IPS-18a (cell line): ENCODE results near the gene MLLT1.

ENCODE experiments used
- H3K27ac ChIP-seq: one replicate; pipeline ENCODE4 v1.5.1; 2013; ENCODE audit warnings: low read length
- H3K27me3 ChIP-seq: one replicate; pipeline ENCODE4 v1.6.1; 2013; ENCODE audit warnings: mild to moderate bottlenecking, low read length; ENCODE audit not compliant: control insufficient read depth, insufficient read depth
- H3K36me3 ChIP-seq: one replicate; pipeline ENCODE4 v1.6.1; 2013; ENCODE audit warnings: low read depth, low read length; ENCODE audit not compliant: control insufficient read depth
- H3K4me1 ChIP-seq: one replicate; pipeline ENCODE4 v1.6.1; 2013; ENCODE audit warnings: low read depth, low read length; ENCODE audit not compliant: control insufficient read depth
- H3K4me3 ChIP-seq: one replicate; pipeline ENCODE4 v1.5.1; 2013; ENCODE audit warnings: low read length
- H3K9ac ChIP-seq: one replicate; pipeline ENCODE4 v1.6.1; 2013; ENCODE audit warnings: mild to moderate bottlenecking, low read length, moderate library complexity
- H3K9me3 ChIP-seq: one replicate; pipeline ENCODE4 v1.6.1; 2013; ENCODE audit warnings: low read depth, low read length; ENCODE audit not compliant: control insufficient read depth

The MLLT1 gene

DNA sequence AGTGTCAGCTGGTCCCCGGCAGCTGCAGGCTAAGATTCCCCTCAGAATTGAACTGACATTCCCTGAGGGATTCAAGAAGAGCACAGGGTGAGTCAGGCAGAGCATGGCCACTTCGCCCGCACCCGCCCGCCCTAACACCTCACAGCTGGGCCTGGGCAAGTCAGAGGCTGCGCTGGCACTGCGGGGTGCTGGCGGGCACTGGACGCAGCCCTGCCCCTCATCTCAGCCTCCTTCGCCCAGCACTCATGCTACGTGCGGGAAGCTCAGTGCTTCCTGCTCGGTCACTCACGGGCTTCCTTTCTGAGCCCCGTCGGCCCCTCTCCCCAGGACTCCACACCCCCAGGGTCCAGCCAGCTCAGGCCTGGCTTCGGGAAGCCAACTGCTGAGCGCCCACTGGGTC is 56.9 kb downstream of the MLLT1 start:
- H3K27ac ChIP-seq, result no peak overlapping the region

DNA sequence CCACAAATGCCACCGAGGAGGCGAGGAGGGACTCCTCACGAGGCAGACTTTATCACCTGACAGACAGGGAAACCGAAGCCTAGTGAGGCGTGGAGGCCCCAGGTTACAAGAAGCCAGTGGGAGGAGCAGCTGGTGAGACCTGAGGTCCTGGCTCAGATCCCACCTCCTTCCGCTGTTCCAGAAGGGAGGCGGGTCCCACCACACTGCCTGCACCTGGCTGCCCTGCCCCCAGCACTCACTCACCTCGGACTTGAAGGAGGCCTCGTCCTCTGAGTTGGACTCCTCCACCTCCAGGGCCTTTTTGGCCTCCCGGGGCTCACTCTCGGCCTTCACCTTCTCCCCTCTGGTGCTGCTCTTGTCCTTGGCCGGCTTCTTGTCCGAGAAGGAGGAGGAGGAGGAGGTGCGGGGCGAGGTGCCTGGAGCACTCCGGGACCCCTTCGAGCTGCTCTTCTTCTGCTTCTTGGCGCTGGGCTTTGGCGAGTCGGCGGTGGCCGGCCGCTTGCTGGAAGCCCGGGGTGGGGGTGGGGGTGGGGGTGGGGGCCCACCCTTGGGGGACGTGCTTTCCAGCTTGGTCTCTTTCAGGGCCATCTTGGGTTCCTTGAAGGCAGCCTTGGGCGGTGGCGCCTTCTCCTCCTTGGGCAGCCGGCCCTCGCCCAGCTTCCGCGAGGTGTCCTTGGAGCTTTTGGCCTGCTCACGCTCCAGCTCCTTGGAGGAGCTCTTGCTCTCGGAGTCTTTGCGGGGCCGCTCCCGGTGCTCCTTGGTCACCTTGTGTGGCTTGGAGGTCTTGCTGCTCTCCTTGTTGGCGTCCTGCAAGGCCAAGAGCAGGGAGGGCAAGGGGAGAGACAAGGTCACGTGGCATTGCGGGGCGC is 57.7 kb downstream of the MLLT1 start:
- no peaks in the 10 kb centered on the region for H3K9me3 ChIP-seq
- H3K27ac ChIP-seq, result no peak overlapping the region
- peaks cover 21% of the 10 kb centered on the region for H3K36me3 ChIP-seq
- no peak overlapping the region for H3K4me3 ChIP-seq
- peaks cover 7% of the 10 kb centered on the region for H3K4me1 ChIP-seq
- no peak overlapping the region for H3K9ac ChIP-seq
- no peaks in the 10 kb centered on the region for H3K27me3 ChIP-seq

More for the DNA sequence above, 56.9 kb downstream of the MLLT1 start:
- Histone ChIP-seq H3K9me3 (no peaks in the 10 kb centered on the region), H3K9ac (no peak overlapping the region), H3K4me3 (no peak overlapping the region), H3K4me1 (no peaks in the 10 kb centered on the region), H3K27me3 (no peaks in the 10 kb centered on the region), H3K36me3 (peaks cover 23% of the 10 kb centered on the region)

DNA sequence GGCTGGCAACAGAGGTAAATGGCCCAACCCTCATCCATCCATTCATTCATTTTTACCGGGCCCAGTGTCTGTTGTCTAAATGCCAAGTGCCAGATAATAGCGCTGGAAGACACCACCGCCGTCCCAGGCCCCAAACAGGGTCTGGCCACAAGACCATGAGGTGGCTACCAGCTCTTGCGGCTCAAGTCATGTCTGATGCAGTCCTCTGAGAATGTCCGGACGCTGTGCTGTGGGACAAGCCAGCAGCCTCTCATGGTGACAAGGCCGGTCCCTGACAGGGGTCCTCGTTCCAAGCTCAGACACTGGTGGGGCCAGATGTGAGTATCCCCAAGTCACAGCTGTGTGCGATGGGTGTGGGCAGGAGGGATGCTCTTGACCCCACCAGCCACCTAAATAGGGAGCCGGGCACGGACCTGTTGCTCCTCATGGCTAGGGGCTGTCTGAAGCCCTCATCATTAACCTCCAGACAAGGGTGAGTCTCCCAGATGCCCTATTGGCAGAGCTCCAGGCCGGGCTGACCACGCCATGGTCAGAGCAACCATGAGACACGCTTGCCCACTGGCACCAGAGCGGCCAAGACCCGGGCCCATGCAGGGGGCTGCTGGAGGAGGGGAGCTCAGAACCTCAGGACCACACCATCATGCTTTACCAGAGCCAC is 58.4 kb downstream of the MLLT1 start:
- Histone ChIP-seq H3K4me3 (no peak overlapping the region), H3K27ac (no peak overlapping the region), H3K9ac (no peak overlapping the region), H3K4me1 (peaks cover 7% of the 10 kb centered on the region), H3K36me3 (peaks cover 14% of the 10 kb centered on the region), H3K9me3 (no peaks in the 10 kb centered on the region), H3K27me3 (no peaks in the 10 kb centered on the region)

DNA sequence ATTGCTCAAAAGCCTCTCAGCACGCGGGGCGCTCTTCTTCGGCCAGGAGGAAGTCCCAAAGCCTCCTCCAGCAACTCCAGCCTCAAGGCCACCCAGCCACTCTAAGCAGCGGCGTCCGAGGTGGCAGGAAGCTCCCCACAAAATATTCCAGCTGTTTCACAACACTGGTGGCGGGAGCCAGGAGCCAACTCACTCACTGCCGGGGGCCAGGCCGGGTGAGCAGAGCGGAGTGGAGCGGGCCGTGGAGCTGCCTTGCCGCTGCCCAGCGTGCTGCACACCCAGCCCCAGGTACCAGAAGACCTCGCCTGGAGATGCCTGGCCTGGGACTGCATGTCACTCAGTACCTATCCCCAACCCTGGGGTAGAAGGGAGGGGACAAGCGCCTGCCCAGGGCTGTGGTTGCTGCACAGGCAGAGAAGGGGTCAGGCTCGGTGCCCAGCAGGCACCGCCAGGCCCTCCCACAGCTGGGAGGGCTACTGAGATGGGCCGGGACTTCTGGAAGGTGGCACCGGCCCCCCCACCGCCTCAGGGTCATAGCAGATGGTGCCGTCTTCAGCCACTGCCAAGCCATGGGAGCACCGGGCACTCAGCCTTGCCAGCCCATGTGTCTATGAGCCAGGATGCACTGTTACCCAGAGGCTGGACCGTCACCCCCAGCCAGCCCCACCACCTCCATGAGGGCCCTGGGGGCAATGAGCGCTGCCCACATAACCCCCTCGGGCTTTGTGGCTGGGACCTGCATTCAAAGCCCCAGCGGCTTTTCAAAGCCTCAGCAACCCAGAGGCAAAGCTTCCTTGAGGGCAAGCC is 59.2 kb downstream of the MLLT1 start:
- Histone ChIP-seq H3K9ac (no peak overlapping the region), H3K36me3 (peaks cover 11% of the 10 kb centered on the region), H3K4me1 (peaks cover 7% of the 10 kb centered on the region), H3K9me3 (no peaks in the 10 kb centered on the region), H3K27ac (no peak overlapping the region), H3K4me3 (no peak overlapping the region), H3K27me3 (no peaks in the 10 kb centered on the region)

DNA sequence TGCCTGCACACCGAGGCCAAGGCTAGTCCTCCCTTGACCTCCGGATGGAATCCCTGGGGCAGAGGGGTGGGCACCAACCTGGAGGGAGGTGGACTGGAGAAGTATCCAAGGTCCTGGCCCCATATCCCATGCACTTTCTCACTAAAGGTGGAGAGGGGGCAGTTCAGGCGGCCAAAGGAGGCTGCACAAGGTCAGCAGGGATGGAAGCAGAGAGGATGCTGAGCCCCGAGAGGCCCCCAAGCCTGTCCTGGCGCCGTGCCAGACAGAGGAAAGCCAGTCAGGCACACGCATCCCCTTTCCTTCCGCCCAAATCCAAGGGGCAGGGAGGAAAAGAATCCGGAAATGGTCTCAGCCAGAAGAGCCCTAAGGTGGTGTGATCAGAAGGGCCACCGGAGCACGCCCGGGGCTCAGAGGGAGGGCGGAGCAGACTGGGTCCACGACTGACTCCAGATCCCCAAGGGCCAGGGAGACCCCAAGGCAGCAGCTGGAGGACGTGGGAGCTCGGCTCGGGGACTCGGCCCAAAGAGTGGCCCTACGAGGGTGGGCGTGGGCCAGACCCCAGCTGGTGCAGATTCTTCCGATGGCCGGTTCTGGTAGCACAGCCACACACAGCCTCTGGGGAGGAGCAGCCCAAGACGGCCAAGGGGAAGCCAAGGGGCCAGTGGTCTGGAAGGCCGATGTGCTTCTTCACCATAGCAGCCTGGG is 60.0 kb downstream of the MLLT1 start:
- Histone ChIP-seq H3K36me3 (peaks cover 11% of the 10 kb centered on the region), H3K27me3 (no peaks in the 10 kb centered on the region), H3K27ac (no peak overlapping the region), H3K4me3 (no peak overlapping the region), H3K9ac (no peak overlapping the region), H3K9me3 (no peaks in the 10 kb centered on the region), H3K4me1 (peaks cover 7% of the 10 kb centered on the region)

DNA sequence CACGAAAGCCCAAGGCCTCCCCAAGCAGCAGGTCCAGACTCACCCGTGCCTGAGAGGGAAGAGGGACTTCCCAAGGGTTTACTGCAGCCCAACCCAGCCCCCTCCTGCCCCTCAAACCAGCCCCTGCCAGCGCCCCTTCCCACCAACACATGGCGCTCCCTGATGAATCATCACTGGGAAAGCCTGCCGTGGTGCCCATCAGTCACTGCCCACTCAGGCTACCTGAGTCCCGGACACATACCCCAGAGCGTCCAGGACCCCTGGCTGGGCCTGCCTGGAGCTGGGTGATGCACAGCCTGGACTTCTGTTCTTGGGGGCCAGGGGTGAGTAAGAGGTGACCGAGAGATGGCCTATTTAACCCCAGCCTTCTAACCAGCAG is 60.6 kb downstream of the MLLT1 start:
- peaks cover 11% of the 10 kb centered on the region for H3K36me3 ChIP-seq

DNA sequence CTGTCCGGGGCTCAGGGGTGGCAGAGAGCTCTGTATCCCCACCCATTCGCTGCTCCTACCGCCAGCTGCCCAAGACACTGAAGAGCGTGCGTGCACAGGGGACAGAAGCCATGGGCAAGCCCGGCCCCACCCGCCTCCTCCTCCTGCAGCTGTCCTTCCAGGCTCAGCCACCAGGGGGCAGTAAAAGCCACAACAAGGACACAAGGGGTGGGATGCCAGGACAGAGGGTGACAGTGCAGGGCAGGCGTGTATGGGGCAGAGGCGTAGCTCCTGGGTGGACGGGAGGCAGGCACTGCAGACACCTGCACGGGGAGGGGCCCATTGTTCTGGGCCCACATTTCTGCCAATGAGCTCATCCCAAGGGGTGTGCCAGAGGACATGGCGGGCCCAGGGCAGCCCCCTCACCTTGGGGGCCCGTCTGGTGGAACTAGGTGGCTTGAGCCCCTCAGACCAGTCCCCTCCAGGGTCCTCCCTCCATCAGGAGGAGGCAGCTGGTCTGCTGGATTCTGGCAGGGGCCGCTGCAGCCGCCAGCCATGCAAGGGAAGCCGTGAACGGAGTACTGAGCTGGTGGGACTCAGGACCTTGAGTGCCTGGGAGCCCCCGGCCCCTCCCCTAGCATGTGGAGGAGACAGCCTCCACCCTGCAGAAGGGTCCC is 61.2 kb downstream of the MLLT1 start:
- no peaks in the 10 kb centered on the region for H3K27me3 ChIP-seq
- H3K4me3 ChIP-seq, result no peak overlapping the region
- H3K27ac ChIP-seq, result no peak overlapping the region
- H3K9ac ChIP-seq, result no peak overlapping the region
- H3K36me3 ChIP-seq, result peaks cover 11% of the 10 kb centered on the region
- H3K4me1 ChIP-seq, result peaks cover 7% of the 10 kb centered on the region
- no peaks in the 10 kb centered on the region for H3K9me3 ChIP-seq

More for the DNA sequence above, 60.6 kb downstream of the MLLT1 start:
- H3K4me1 ChIP-seq, result peaks cover 7% of the 10 kb centered on the region
- no peak overlapping the region for H3K9ac ChIP-seq
- no peak overlapping the region for H3K27ac ChIP-seq
- no peaks in the 10 kb centered on the region for H3K27me3 ChIP-seq
- H3K4me3 ChIP-seq, result no peak overlapping the region
- H3K9me3 ChIP-seq, result no peaks in the 10 kb centered on the region

DNA sequence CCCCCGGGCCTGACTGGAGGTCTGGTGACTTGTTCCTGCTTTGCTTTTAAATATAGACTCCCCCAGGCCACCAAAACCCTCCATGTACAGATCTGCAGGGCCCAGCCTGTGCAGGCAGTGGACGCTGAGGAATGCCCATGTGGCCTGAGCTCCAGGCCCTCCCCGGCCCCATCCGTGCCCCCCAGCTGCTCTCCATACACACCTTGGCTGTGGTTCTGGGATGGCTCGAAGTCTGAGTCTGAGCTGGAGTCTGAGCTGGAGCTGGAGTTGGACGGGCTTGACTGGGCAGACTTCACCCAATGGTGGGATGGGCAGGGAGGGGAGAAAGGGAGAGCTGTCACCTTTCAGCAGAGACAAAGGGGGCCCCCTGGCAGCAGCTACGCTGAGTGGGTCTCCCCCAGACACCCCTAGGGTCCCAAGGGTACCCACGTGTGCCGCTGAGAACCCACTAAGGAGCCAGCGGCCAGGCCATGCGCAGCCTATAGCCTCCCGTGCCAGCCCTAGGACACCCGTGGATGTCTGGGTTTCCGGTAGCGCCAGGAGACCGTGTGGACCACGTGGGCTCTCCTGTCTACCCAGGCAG is 61.9 kb downstream of the MLLT1 start:
- Histone ChIP-seq H3K9ac (peak overlapping the region; percentile 65), H3K4me3 (no peak overlapping the region), H3K36me3 (peaks cover 11% of the 10 kb centered on the region), H3K9me3 (no peaks in the 10 kb centered on the region), H3K27ac (no peak overlapping the region), H3K27me3 (no peaks in the 10 kb centered on the region), H3K4me1 (peaks cover 7% of the 10 kb centered on the region)

DNA sequence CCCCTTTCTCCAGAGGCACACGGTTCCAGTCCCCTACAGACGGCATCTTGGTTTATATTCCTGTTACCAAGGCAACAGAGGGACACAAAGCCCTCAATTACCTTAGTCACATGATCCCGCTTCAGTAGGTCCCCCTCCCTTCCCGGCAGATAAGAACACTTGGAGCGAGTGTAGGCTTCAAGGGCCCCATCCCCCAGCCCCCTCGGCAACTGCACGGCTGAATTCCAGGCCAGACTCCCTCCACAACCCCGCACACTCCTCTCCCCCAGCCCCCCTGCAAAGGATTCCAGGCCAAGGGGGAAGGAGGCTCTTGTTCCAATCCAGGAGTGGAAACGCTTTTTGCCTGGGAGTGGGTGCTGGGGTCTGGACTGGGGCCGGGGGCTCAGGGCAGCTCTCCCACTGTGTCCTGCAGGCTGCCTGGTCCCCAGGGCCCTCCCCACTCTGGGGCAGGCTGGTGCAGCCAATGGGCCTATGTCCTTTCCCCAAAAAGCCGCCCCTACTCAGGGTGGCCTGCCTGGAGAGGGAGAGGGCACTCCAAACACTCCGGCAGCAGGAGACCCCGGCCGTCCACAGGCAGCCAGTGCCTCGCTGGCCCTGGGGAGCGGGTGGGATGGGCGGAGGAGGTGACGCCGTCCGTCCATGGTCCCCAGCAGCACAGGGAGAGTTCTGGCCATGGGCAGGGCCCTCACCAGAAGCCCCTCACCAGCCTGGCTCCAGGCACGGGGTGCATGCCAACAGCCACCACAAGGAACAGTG is 62.6 kb downstream of the MLLT1 start:
- peaks cover 11% of the 10 kb centered on the region for H3K36me3 ChIP-seq
- H3K4me1 ChIP-seq, result peaks cover 7% of the 10 kb centered on the region
- H3K27me3 ChIP-seq, result no peaks in the 10 kb centered on the region
- no peaks in the 10 kb centered on the region for H3K9me3 ChIP-seq
- H3K27ac ChIP-seq, result peak overlapping the region; percentile 24
- peak overlapping the region; percentile 5 for H3K4me3 ChIP-seq
- peak overlapping the region; percentile 65 for H3K9ac ChIP-seq
